IMR-90 (cell line): ENCODE results near the gene MACC1. TPM values are rescaled to one million over a fixed set of nuclear protein-coding genes. Genes with fewer than 3 reads are reported as not detected.

Experiments
- ATAC-seq: fragments of 200-7000 bp; cut with Tn5 transposase; 2 replicates; pipeline ENCODE4 v1.9.1; 2020; ENCODE audit warnings: low read depth, mild to moderate bottlenecking, moderate library complexity
- BruUV-seq: library from RNA; stranded (reverse); fragments of 400-500 nt; replicated peaks from 2 replicates; lab custom pipeline; 2021; lab: Mats Ljungman, UMichigan
- CTCF ChIA-PET: fragments of 300-600 bp; formaldehyde crosslinking; extraction: SDS; loops from one replicate; lab custom pipeline; 2021; ENCODE audit warnings: antibody characterized with exemption; lab: Yijun Ruan, JAX
- POLR2A ChIA-PET: fragments of 300-600 bp; sonication (Branson Sonifier 250); formaldehyde crosslinking; loops from one replicate; lab custom pipeline; 2022; ENCODE audit warnings: antibody characterized with exemption; ENCODE audit not compliant: unreplicated experiment; lab: Charles Lee
- DNase-seq: peaks from one replicate; pipeline ENCODE4 v3.0.0; 2013
- H2AFZ ChIP-seq: replicated peaks from 2 replicates; pipeline ENCODE3; 2013; ENCODE audit warnings: low read length, mild to moderate bottlenecking; ENCODE audit not compliant: poor library complexity
- H2AK5ac ChIP-seq: 2 replicates; pipeline ENCODE4 v1.6.1; 2013; ENCODE audit warnings: low read depth, low read length, inconsistent platforms
- H2AK9ac ChIP-seq: replicated peaks from 2 replicates; pipeline ENCODE3; 2013; ENCODE audit warnings: mild to moderate bottlenecking, low read depth, low read length, moderate library complexity; ENCODE audit not compliant: poor library complexity
- H2BK120ac ChIP-seq: 2 replicates; pipeline ENCODE4 v1.6.1; 2013; ENCODE audit warnings: low read depth, low read length, inconsistent platforms
- H2BK15ac ChIP-seq: 3 replicates; pipeline ENCODE4 v1.6.1; 2013; ENCODE audit warnings: low read depth, low read length, inconsistent platforms
- H2BK20ac ChIP-seq: 2 replicates; pipeline ENCODE4 v1.6.1; 2013; ENCODE audit warnings: low read depth, mild to moderate bottlenecking, inconsistent platforms, low read length, moderate library complexity
- H2BK5ac ChIP-seq: 2 replicates; pipeline ENCODE4 v1.6.1; 2013; ENCODE audit warnings: mild to moderate bottlenecking, low read depth, low read length, inconsistent platforms; ENCODE audit not compliant: poor library complexity, severe bottlenecking
- H3K14ac ChIP-seq: replicated peaks from 2 replicates; pipeline ENCODE4 v1.6.1; 2013; ENCODE audit warnings: low read depth, low read length, inconsistent platforms
- H3K18ac ChIP-seq: 2 replicates; pipeline ENCODE4 v1.6.1; 2013; ENCODE audit warnings: low read depth, low read length, control low read depth
- H3K23ac ChIP-seq: 2 replicates; pipeline ENCODE4 v1.6.1; 2013; ENCODE audit warnings: low read depth, low read length, inconsistent platforms
- H3K27ac ChIP-seq: 2 replicates; pipeline ENCODE4 v1.5.1; 2013; ENCODE audit warnings: mild to moderate bottlenecking, control low read depth, low read length; ENCODE audit not compliant: insufficient read depth
- H3K27me3 ChIP-seq: 2 replicates; pipeline ENCODE4 v1.6.1; 2013; ENCODE audit warnings: low read length; ENCODE audit not compliant: control insufficient read depth, insufficient read depth
- H3K36me3 ChIP-seq: 2 replicates; pipeline ENCODE4 v1.6.1; 2013; ENCODE audit warnings: low read length, mixed read lengths; ENCODE audit not compliant: control insufficient read depth, insufficient read depth
- H3K4ac ChIP-seq: 2 replicates; pipeline ENCODE4 v1.6.1; 2013; ENCODE audit warnings: low read depth, low read length, inconsistent platforms
- H3K4me1 ChIP-seq: 2 replicates; pipeline ENCODE4 v1.6.1; 2013; ENCODE audit warnings: low read length, mixed read lengths; ENCODE audit not compliant: control insufficient read depth, insufficient read depth
- H3K4me2 ChIP-seq: 2 replicates; pipeline ENCODE4 v1.6.1; 2013; ENCODE audit warnings: low read depth, mild to moderate bottlenecking, control low read depth, low read length, moderate library complexity
- H3K4me3 ChIP-seq: 2 replicates; pipeline ENCODE4 v1.5.1; 2013; ENCODE audit warnings: low read depth, mild to moderate bottlenecking, control low read depth, low read length, moderate library complexity; ENCODE audit not compliant: insufficient read depth
- H3K56ac ChIP-seq: 2 replicates; pipeline ENCODE4 v1.6.1; 2013; ENCODE audit warnings: low read length, inconsistent platforms; ENCODE audit not compliant: insufficient read depth; ENCODE audit errors: extremely low read depth
- H3K79me1 ChIP-seq, 2 experiments: 2 replicates each; pipeline ENCODE4 v1.6.1; 2013; ENCODE audit warnings: low read length in 2 of 2, inconsistent platforms in 1 of 2, low read depth in 1 of 2
- H3K9ac ChIP-seq: 2 replicates; pipeline ENCODE4 v1.6.1; 2013; ENCODE audit warnings: low read depth, low read length, control low read depth
- H3K9me1 ChIP-seq: 2 replicates; pipeline ENCODE4 v1.6.1; 2013; ENCODE audit warnings: low read length, inconsistent platforms; ENCODE audit not compliant: insufficient read depth
- H3K9me3 ChIP-seq: 2 replicates; pipeline ENCODE4 v1.6.1; 2013; ENCODE audit warnings: low read length; ENCODE audit not compliant: control insufficient read depth, insufficient read depth
- H4K20me1 ChIP-seq: 2 replicates; pipeline ENCODE4 v1.6.1; 2013; ENCODE audit warnings: low read length, inconsistent platforms; ENCODE audit not compliant: insufficient read depth
- H4K5ac ChIP-seq: 2 replicates; pipeline ENCODE4 v1.6.1; 2013; ENCODE audit warnings: mild to moderate bottlenecking, low read depth, low read length, control low read depth
- H4K8ac ChIP-seq, 2 experiments: 2 replicates each; pipeline ENCODE4 v1.6.1; 2013; ENCODE audit warnings: low read depth in 2 of 2, low read length in 2 of 2, control low read depth in 1 of 2, inconsistent platforms in 1 of 2
- H4K91ac ChIP-seq: 2 replicates; pipeline ENCODE4 v1.6.1; 2013; ENCODE audit warnings: low read depth, low read length, inconsistent platforms; ENCODE audit not compliant: insufficient read depth
- BHLHE40 ChIP-seq: fragments of 150-350 bp; IDR thresholded peaks from 2 replicates; pipeline ENCODE4 v1.6.1; 2016; ENCODE audit warnings: mild to moderate bottlenecking, low read depth, low read length
- CEBPB ChIP-seq: IDR thresholded peaks from 2 replicates; pipeline ENCODE4 v1.6.1; 2012; ENCODE audit warnings: low read depth, low read length, improper control_type of control experiment
- FOS ChIP-seq: fragments of 150-350 bp; IDR thresholded peaks from 2 replicates; pipeline ENCODE4 v1.6.1; 2016; ENCODE audit warnings: low read depth, low read length
- MAFK ChIP-seq: IDR thresholded peaks from 2 replicates; pipeline ENCODE4 v1.6.1; 2012; ENCODE audit warnings: low read depth, low read length, improper control_type of control experiment
- MAZ ChIP-seq: IDR thresholded peaks from 2 replicates; pipeline ENCODE4 v1.6.1; 2012; ENCODE audit warnings: low read depth, mild to moderate bottlenecking, low read length, improper control_type of control experiment, moderate library complexity, borderline replicate concordance
- RAD21 ChIP-seq: IDR thresholded peaks from 2 replicates; pipeline ENCODE4 v1.6.1; 2012; ENCODE audit warnings: low read length, improper control_type of control experiment
- RCOR1 ChIP-seq: IDR thresholded peaks from 2 replicates; pipeline ENCODE4 v1.6.1; 2012; ENCODE audit warnings: mild to moderate bottlenecking, low read length, improper control_type of control experiment; ENCODE audit not compliant: insufficient replicate concordance
- RFX5 ChIP-seq: IDR thresholded peaks from 2 replicates; pipeline ENCODE4 v1.8.0; 2012; ENCODE audit warnings: low read depth, mild to moderate bottlenecking, low read length, moderate library complexity
- SMC3 ChIP-seq: fragments of 150-350 bp; IDR thresholded peaks from 2 replicates; pipeline ENCODE4 v1.6.1; 2016; ENCODE audit warnings: low read depth, mild to moderate bottlenecking, antibody characterized with exemption, low read length, moderate library complexity
- WGBS, 2 experiments: methylation state at CpG; one replicate each; pipeline versions ENCODE4 v1.1.5 to v1.1.7; 2013; ENCODE audit warnings: missing lambda C conversion rate in 2 of 2; ENCODE audit not compliant: insufficient read length in 1 of 2; ENCODE audit errors: extremely low coverage in 2 of 2; 5-methylcytosine and 5-hydroxymethylcytosine counted together
- dilution Hi-C: fragments of 300-500 bp; cut with HindIII; formaldehyde crosslinking; loops from one replicate; pipeline ENCODE4 v1.14.3; 2018; ENCODE audit warnings: low sequenced_read_pairs; ENCODE audit not compliant: unreplicated experiment
- in situ Hi-C: fragments of 300-500 bp; cut with MboI; formaldehyde crosslinking; loops from 3 replicates; pipeline ENCODE4 v1.14.3; 2019; ENCODE audit warnings: low sequenced_read_pairs, inconsistent platforms, mixed read lengths
- intact Hi-C: fragments of 100-400 bp; cut with micrococcal nuclease; formaldehyde crosslinking; loops from 2 replicates; pipeline ENCODE4 v1.10.0; 2022
- polyA plus RNA-seq, 3 experiments: library from polyadenylated mRNA; depleted of rRNA; stranded (reverse); fragments of >200 nt; gene quantifications; 2 replicates each; pipeline ENCODE4 v1.2.3, GENCODE V29; 2012; ENCODE audit warnings: low replicate concordance in 1 of 3
- total RNA-seq: library from RNA; depleted of rRNA; stranded (reverse); fragments of >200 nt; gene quantifications from 2 replicates; pipeline ENCODE4 v1.2.3, GENCODE V29; 2012
- TF ChIP-seq, protein P1 (sequence below): fragments of 150-350 bp; IDR thresholded peaks from 2 replicates; pipeline ENCODE4 v1.6.1; 2017; ENCODE audit warnings: mild to moderate bottlenecking, antibody characterized with exemption, low read length, low read depth
- TF ChIP-seq, protein P2 (sequence below): conservative IDR thresholded peaks from 2 replicates; pipeline ENCODE4 v1.5.1; 2012; ENCODE audit warnings: mild to moderate bottlenecking, low read depth, low read length, improper control_type of control experiment
- TF ChIP-seq, protein P3 (sequence below): fragments of 150-350 bp; IDR thresholded peaks from 2 replicates; pipeline ENCODE4 v1.6.1; 2016; ENCODE audit warnings: low read depth, mild to moderate bottlenecking, low read length, moderate library complexity, borderline replicate concordance

The MACC1 gene
- total and polyA plus RNA-seq, 2 of the 4 experiments (the other 2 are of a cell fraction): under 0.01 TPM; not detected in 1

DNA sequence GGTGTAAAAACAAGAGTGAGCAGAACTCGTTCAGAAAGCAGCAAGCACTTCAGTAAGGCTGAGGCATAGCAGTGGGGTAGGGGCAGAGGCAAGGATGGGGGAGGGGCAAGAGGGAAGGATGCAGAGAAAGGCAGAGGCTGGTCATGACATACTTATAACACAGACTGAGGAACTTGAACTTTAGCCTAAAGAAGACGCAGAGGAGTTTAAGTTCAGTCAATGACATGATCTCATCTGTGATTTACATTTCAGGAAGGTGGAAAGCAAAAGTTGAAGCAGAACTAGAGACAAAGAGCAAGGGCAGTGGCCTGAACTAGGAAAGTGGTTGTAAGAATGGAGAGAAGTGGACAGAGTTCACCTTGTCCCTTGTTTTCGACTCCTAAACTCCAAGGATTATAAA is 15.8 kb downstream of the MACC1 start:
- 40% methylated on average over 1 of the region's 3 CpGs; no CpG with 5 or more reads in 1 of the 2 experiments for WGBS, 2 experiments
- BruUV-seq: no TSS peak

More for the DNA sequence above, 15.8 kb downstream of the MACC1 start:
- peak overlapping the region; percentile 20; the same call in 1 of the 2 replicates for H3K4ac ChIP-seq
- in situ Hi-C loops (no loop called here), dilution Hi-C loops (no loop called here), intact Hi-C loops (no loop called here)
- DNase-seq (no peak), ATAC-seq (no peak)
- no peak overlapping the region for H3K4me2 ChIP-seq
- H2AFZ ChIP-seq: no peak overlapping the region
- no peaks in the 10 kb centered on the region; the same call in 1 of the 2 replicates for H3K9me1 ChIP-seq
- no peak overlapping the region; the same call in none of the 2 replicates for H4K5ac ChIP-seq
- 0 out of 2 replicates have a peak overlapping the region, but pooled peaks have one; percentile 18 for H2AK5ac ChIP-seq
- H3K4me3 ChIP-seq: no peak overlapping the region
- no peaks in the 10 kb centered on the region for H3K27me3 ChIP-seq
- peak overlapping the region; percentile 33 for H2BK20ac ChIP-seq
- H3K23ac ChIP-seq: no peak overlapping the region
- no peaks in the 10 kb centered on the region for H3K9me3 ChIP-seq
- H3K4me1 ChIP-seq: peaks cover 8% of the 10 kb centered on the region; the same call in 1 of the 2 replicates
- no peaks in the 10 kb centered on the region for H3K36me3 ChIP-seq
- no peak overlapping the region for H4K91ac ChIP-seq
- no peaks in the 10 kb centered on the region for H4K20me1 ChIP-seq
- H2AK9ac ChIP-seq: no peak overlapping the region
- no peak overlapping the region for H2BK5ac ChIP-seq
- 0 out of 3 replicates have a peak overlapping the region, but pooled peaks have one; percentile 32 for H2BK15ac ChIP-seq
- H3K56ac ChIP-seq: no peak overlapping the region
- H3K79me1 ChIP-seq: no peaks in the 10 kb centered on the region
- POLR2A ChIA-PET: no interaction called here
- peak overlapping the region; percentile 28 for H3K18ac ChIP-seq
- no peak overlapping the region for H3K9ac ChIP-seq
- 0 out of 2 replicates have a peak overlapping the region, but pooled peaks have one; percentile 5 for H2BK120ac ChIP-seq
- H3K27ac ChIP-seq: no peak overlapping the region
- peak overlapping the region in 1 of 2 experiments; percentile 6; a peak in 2 of 4 replicates for H4K8ac ChIP-seq
- 0 out of 2 replicates have a peak overlapping the region, but pooled peaks have one; percentile 18 for H3K14ac ChIP-seq
- TF ChIP-seq FOS (no peak), MAFK (no peak), BHLHE40 (no peak), SMC3 (no peak), MAZ (no peak), RCOR1 (no peak), RFX5 (no peak), RAD21 (no peak), CEBPB (no peak)
- TF ChIP-seq, protein P1, sequence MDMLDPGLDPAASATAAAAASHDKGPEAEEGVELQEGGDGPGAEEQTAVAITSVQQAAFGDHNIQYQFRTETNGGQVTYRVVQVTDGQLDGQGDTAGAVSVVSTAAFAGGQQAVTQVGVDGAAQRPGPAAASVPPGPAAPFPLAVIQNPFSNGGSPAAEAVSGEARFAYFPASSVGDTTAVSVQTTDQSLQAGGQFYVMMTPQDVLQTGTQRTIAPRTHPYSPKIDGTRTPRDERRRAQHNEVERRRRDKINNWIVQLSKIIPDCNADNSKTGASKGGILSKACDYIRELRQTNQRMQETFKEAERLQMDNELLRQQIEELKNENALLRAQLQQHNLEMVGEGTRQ: no peak
- TF ChIP-seq, protein P2, sequence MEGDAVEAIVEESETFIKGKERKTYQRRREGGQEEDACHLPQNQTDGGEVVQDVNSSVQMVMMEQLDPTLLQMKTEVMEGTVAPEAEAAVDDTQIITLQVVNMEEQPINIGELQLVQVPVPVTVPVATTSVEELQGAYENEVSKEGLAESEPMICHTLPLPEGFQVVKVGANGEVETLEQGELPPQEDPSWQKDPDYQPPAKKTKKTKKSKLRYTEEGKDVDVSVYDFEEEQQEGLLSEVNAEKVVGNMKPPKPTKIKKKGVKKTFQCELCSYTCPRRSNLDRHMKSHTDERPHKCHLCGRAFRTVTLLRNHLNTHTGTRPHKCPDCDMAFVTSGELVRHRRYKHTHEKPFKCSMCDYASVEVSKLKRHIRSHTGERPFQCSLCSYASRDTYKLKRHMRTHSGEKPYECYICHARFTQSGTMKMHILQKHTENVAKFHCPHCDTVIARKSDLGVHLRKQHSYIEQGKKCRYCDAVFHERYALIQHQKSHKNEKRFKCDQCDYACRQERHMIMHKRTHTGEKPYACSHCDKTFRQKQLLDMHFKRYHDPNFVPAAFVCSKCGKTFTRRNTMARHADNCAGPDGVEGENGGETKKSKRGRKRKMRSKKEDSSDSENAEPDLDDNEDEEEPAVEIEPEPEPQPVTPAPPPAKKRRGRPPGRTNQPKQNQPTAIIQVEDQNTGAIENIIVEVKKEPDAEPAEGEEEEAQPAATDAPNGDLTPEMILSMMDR: no peak
- TF ChIP-seq, protein P3, sequence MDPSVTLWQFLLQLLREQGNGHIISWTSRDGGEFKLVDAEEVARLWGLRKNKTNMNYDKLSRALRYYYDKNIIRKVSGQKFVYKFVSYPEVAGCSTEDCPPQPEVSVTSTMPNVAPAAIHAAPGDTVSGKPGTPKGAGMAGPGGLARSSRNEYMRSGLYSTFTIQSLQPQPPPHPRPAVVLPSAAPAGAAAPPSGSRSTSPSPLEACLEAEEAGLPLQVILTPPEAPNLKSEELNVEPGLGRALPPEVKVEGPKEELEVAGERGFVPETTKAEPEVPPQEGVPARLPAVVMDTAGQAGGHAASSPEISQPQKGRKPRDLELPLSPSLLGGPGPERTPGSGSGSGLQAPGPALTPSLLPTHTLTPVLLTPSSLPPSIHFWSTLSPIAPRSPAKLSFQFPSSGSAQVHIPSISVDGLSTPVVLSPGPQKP: no peak
- CTCF ChIA-PET: interaction anchor here (1.0 kb wide), 1 partner anchor 24 kb away, joined by 4 read pairs; no protein-coding TSS in a partner anchor
